SK-N-SH treated with all-trans-retinoic acid at 6 μM for 48 hours (cell line): Measurements from ENCODE around the gene DENND4B.

Source experiments
- CSDC2 ChIP-seq: fragments of 250-450 bp; sonication (Bioruptor Pico); IDR thresholded peaks from 2 replicates; pipeline ENCODE4 v1.5.0; 2020; ENCODE audit warnings: mild to moderate bottlenecking, moderate library complexity
- OSR1 ChIP-seq: fragments of 250-450 bp; sonication (Bioruptor Pico); IDR thresholded peaks from 2 replicates; pipeline ENCODE4 v1.8.0; 2022; ENCODE audit warnings: moderate library complexity, mild to moderate bottlenecking, inconsistent platforms
- RARB ChIP-seq: fragments of 250-450 bp; sonication (Bioruptor Pico); IDR thresholded peaks from 2 replicates; pipeline ENCODE4 v1.8.0; 2021; ENCODE audit warnings: mild to moderate bottlenecking, moderate library complexity
- TSHZ2 ChIP-seq: fragments of 250-450 bp; sonication (Bioruptor Pico); IDR thresholded peaks from 2 replicates; pipeline ENCODE4 v1.5.0; 2020; ENCODE audit warnings: mild to moderate bottlenecking, moderate library complexity
- ZC3H10 ChIP-seq: fragments of 250-450 bp; sonication (Bioruptor Pico); IDR thresholded peaks from 2 replicates; pipeline ENCODE4 v1.5.1; 2021; ENCODE audit warnings: mild to moderate bottlenecking, moderate library complexity
- ZFP3 ChIP-seq: fragments of 250-450 bp; sonication (Bioruptor Pico); IDR thresholded peaks from 2 replicates; pipeline ENCODE4 v1.5.0; 2020; ENCODE audit warnings: mild to moderate bottlenecking, moderate library complexity
- ZFP30 ChIP-seq: fragments of 450-650 bp; formaldehyde crosslinking; IDR thresholded peaks from 2 replicates; pipeline ENCODE4 v1.5.0; 2022; ENCODE audit warnings: mild to moderate bottlenecking, moderate library complexity
- ZNF70 ChIP-seq: fragments of 450-650 bp; formaldehyde crosslinking; IDR thresholded peaks from 2 replicates; pipeline ENCODE4 v1.5.0; 2020; ENCODE audit warnings: mild to moderate bottlenecking, moderate library complexity
- TF ChIP-seq, protein P1 (sequence below): fragments of 250-450 bp; sonication (Bioruptor Pico); IDR thresholded peaks from 2 replicates; pipeline ENCODE4 v1.8.0; 2020; ENCODE audit warnings: mild to moderate bottlenecking, moderate library complexity, borderline replicate concordance

DNA sequence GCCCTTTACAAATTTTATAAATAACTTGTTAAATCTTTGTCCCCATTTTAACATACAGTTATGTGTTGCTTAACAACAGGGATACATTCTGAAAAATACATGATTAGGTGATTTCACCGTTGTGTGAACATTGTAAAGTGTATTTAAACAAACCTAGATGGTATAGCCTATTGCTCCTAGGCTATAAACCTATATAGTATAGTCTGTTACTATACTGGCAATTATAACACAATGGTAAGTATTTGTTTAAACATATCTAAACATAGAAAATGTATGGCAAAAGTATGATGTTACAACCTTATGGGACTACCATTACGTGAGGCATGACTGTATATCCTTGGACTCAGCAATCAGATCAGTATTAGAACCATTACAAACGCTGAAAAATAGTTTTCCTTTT is 60.4 kb downstream of the DENND4B start:
- no peak for TF ChIP-seq RARB
- TF ChIP-seq, protein P1, sequence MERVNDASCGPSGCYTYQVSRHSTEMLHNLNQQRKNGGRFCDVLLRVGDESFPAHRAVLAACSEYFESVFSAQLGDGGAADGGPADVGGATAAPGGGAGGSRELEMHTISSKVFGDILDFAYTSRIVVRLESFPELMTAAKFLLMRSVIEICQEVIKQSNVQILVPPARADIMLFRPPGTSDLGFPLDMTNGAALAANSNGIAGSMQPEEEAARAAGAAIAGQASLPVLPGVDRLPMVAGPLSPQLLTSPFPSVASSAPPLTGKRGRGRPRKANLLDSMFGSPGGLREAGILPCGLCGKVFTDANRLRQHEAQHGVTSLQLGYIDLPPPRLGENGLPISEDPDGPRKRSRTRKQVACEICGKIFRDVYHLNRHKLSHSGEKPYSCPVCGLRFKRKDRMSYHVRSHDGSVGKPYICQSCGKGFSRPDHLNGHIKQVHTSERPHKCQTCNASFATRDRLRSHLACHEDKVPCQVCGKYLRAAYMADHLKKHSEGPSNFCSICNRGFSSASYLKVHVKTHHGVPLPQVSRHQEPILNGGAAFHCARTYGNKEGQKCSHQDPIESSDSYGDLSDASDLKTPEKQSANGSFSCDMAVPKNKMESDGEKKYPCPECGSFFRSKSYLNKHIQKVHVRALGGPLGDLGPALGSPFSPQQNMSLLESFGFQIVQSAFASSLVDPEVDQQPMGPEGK (CRISPR knock-in tag) = no peak
- no peak for TF ChIP-seq ZC3H10
- TF ChIP-seq ZFP3 (CRISPR knock-in tag) = no peak
- TF ChIP-seq ZNF70 (CRISPR knock-in tag) = no peak
- no peak for TF ChIP-seq OSR1 (CRISPR knock-in tag)
- TF ChIP-seq TSHZ2 = no peak
- TF ChIP-seq CSDC2 (CRISPR knock-in tag) = no peak
- TF ChIP-seq ZFP30 (CRISPR knock-in tag) = no peak
